Esophagus mucosa (tissue), 1 donor: ENCODE measurements around the gene B4GALT4. TPM values are rescaled to one million over a fixed set of nuclear protein-coding genes. Genes with fewer than 3 reads are reported as not detected.
A peak's percentile ranks its signal among the peaks of the same experiment; 100 is the strongest.
"Not testable (repeated sequence)": the region's sequence is repeated elsewhere in the genome, so short reads cannot be mapped to it uniquely, and the experiment has no call there.

Source experiments
- ATAC-seq: fragments of 200-7000 bp; cut with Tn5 transposase; one replicate; pipeline ENCODE4 v1.9.1; 2020
- total RNA-seq: library from RNA; stranded (reverse); gene quantifications from one replicate; pipeline ENCODE4 v1.2.4, GENCODE V29; 2023
- donor health status: DM: yes; HTN: yes; CAD: no.

The B4GALT4 gene
- total RNA-seq, 1 donor from 2014 or later: 15.8 TPM

DNA sequence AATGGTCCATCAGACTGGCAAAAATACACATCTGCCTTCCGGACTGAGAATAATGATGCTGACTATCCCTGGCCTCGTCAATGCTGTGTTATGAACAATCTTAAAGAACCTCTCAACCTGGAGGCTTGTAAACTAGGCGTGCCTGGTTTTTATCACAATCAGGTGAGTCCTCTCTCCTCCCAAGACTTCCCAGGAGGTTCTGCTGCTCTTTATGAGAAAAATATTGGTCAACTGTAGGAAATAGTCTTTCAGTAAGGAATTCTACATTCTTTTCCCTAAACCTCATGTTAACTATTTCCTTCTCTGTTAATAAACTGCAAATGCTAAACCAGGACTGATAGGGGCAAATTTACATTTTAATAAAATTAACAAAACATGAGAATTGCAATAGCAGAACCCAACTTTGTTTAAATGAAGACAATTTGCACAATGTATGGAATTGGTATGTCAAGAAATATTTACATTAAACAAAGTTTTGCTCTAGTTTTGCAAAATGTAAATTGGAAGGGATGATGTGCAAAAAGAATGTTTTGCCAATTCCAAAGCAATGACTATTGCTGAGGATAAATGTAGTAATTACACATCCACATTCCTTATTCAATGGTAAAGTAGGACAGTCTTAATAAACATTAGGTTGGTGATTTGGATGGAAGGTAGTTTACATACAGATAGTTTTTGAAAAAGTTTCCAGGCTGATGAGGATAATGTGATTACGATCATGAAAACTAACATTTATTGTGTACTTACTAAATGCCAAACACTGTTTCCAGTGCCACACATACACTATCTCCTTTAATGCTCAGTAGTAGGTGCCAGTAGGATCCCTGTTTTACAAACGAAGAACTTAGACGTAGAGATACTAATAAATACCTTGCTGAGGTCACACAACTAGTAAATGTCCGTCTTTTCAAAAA is 46.2 kb downstream of the B4GALT4 start:
- no peak for ATAC-seq

DNA sequence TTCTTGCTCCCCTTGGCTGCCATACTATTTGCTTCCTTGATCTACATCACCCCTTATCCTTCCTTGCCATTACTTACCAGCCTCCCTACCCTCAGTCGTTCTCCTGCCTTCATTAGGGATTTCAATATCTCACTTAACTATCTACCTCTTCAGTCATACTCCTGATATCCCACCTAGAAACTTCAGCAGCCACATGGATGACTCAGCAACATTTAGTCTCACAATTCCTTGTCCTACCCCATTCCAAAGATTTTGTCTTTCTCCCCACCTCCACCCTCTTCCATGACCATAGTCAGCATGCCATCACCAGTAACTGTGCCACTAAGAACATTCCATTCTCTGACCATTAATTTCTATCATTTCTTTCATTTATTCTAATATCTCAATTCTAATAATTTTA is 48.9 kb downstream of the B4GALT4 start:
- ATAC-seq: no peak

DNA sequence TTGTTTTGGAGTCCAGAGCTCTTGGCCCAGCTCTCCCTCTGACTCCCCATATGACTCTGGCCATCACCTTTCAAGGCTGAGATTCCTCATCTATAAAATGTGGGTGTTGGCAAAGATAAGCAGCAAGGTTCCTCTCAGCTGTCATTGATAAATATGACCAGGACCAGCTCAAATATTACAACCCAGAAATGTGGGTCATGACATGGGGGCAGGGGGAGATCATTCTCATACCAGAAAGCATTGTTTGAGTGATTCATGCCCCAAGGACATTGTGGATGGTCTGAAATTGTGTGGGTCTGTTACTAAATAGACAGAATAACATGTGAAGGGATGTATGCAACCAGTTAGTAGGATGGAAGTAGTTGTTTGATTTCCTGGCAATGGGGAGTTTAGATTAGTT is 53.4 kb downstream of the B4GALT4 start:
- ATAC-seq: no peak

DNA sequence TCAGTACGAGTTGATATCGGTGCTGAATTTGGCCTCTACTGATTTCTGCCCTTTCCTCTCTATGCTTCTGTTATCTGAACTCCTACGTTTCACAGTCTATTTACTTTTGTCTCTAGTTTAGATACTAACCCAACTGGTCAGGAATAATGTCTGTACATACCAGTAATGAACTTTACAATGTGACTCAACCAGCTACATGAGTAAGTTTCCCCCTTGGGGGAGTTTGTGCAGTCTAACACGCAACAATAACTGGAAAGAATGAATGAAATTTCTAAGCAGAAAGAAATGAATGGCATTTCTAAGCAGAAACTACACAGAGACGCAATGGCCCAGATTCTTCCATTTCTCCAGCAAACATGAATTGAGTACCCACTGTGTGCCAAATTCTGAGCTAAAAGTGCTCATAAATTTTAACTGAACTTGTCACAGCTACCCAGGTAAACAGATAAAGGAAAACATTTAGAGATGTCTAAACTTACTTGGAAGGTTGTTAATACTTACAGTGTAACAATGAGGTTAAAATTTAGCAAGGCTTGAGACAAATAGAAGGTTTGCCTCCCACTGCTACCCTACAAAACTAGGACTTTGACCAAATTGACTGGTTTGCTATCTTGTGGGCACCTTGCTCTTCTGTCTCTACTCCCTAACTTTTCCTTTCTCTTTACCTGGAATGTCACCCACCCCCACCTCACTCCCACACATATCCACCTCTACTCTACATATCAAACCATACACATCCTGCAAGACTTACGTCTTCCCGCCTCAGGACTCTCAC is 55.7 kb downstream of the B4GALT4 start:
- ATAC-seq: peak; percentile 80

DNA sequence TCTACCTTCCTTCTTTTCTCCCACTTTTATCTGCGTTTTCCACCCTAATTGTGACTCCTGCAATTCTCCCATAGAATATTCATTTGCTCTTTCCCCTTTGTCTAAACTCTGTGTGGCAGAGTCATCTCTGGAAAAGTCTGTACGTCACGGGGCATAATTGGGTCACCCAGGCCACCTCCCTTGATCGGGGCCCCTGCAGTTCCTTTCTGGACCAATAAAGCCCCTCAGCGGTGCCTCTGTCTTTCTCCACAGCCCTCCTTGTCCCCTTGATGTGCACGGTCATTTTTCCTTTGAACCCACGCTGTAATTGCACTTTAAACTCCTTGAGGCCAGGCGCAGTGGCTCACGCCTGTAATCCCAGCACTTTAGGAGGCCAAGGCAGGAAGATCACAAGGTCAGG is 56.6 kb downstream of the B4GALT4 start:
- no peak for ATAC-seq

DNA sequence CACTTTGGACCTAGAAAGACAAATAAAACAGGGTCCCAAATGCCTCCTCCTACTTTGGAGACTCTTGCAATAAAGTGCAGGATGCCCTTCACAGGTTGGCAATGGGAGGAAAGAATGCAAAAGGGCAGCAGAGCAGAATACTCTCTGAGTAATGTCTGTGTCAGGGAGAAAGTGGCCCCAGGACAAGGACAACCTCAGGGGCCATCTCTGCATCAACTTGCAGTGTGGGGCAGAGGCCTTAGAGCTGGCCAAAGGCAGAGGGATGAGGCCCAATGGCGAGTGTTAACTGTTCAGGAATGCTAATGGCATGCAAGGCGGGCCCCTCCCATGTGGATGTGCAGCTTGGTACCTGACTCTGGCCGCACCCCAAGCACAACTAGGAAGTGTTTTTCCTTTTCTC is 58.9 kb downstream of the B4GALT4 start:
- ATAC-seq: peak; percentile 87

DNA sequence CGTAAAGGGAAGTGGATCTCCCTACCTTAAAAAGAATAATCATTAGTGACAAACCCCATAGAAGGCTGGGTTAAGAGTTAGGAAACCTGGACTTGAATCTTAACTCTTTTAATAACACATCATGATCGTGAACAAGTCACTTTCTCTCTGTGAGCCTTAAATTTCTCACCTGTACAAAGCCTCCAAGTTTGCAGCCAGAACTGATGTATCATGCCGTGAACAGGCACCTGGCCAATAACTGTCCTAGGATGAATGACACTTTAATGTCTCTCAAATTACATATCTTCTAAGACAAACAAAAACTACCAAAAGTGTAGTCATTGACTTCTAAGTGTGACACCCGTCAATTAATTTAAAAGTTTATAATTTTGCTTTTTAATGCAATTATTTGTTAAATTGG is 63.4 kb downstream of the B4GALT4 start:
- peak; percentile 34 for ATAC-seq

DNA sequence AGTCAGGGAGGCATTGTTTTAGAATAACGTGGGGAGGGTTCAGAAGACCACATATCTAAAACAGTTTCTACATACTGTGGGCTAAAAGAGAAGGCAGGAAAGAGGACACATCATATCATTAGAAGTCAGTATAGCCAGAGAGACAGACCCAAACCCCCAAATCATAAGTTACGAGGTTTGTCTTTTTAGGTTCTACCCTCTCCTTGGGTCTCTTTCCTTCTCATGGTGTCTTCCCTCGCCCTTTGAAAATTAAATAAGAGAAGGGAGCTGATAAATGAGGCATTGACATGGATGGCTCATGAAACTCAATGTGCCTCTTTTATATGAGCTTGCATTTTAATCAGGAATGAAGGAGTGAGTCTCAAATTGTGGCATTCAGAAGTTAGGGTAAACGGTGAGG is 63.9 kb downstream of the B4GALT4 start:
- no peak for ATAC-seq

DNA sequence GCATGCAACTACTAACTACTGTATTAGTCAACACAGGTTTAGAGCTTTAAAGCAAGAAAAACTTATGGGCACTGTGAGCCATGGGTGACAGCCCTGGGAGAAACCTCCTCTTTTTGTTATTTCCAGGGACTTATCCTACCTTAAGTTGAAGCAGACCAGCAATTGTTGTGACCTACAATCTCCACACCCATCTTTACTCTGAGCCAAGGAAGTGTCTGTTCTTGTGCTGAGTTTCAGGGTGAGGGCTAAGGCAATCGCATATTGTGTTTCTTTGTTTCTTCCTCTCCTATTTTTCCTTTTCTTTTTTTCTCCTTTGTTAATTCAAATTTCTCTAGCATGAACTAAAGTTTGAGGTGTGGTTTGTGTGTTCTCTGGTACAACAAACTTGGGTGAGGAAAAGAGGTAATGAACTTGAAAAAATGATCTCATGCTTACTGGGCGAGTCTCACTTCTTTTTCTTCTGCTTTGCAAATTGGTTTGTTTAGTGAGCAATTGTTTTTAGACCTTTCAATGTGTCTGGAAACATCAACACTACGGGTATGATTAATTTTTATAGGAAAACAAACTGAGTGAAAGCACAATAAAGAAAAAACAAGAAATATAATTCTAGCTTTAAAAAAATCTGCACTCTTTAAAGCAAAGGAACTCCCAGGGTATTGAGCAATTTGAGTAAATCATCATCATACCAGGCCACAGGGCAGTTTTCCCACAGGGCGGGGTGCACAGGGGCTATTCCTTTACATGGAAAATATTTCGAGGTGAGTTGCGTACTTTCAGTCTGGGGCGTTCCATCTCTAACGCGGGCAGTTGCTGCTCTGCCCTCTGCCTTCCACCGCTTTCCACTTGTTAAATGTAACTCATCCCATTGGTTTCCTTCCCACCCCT is 64.6 kb downstream of the B4GALT4 start:
- ATAC-seq: peak; percentile 86

DNA sequence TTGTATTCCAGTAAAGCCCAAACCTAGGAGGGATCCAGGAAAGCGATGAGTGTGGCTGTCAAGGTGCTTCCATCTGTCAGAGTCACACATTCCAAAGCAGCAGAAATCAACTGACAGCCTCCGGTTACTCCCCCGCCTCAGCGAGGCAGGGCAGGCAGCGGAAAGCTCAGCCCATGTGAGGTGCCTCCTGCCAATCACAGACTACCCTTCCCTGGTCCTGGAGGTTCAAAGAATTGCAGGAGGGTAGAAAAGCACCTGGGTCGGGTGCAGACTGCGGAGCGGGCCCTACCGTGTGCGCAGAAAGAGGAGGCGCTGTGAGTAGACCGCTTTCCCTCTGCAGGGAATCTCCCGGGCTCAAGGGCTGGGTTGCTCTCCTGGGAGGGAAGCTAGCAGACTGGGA is 67.4 kb downstream of the B4GALT4 start, which contains the start of gene UPK1B:
Gene UPK1B, plus strand, starts transcription at position 274 of the 400 bp plus-strand sequence. CDS start 13,144 bp downstream, outside the sequence.
- no peak for ATAC-seq

DNA sequence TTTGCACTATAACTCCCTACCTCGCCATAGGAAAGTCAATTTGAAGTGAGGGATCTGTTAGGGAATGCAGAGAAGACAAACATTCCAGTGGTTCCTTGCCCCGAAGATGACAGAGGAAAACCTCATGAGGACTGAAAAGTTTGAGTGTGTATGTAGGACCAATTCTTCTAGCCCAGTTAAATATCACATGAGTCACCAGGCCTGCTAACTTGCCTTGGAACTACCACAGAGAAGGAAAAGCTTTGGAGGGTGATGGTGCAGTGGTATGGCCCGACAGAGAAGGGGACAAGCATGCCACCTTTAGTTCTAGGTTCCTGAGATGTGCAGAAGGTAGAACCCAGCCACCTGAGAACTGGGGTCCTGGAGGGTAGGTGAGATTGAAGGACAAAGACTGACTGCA is 69.9 kb downstream of the B4GALT4 start:
- no peak for ATAC-seq

DNA sequence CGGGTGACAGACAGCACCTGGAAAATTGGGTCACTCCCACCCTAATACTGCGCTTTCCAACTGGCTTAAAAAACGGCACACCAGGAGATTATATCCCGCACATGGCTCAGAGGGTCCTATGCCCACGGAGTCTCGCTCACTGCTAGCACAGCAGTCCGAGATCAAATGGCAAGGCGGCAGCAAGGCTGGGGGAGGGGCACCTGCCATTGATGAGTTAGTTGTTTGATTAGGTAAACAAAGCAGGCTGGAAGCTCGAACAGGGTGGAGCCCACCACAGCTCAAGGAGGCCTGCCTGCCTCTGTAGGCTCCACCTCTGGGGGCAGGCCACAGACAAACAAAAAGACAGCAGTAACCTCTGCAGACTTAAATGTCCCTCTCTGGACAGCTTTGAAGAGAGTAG is 75.9 kb downstream of the B4GALT4 start:
- ATAC-seq: not testable (repeated sequence)

Other genes starting within 250 kb of the B4GALT4 start
- 0.32 TPM for gene IGSF11, start 206.0 kb downstream of the B4GALT4 start, total RNA-seq
- not detected for gene TEX55, start 94.7 kb downstream of the B4GALT4 start, total RNA-seq
- 0.96 TPM for gene UPK1B, start 67.3 kb downstream of the B4GALT4 start, total RNA-seq
- 4.3 TPM for gene ARHGAP31, start 53.5 kb upstream of the B4GALT4 start, total RNA-seq
- 13.1 TPM for gene TMEM39A, start 222.7 kb upstream of the B4GALT4 start, total RNA-seq
- 9.0 TPM for gene POGLUT1, start 228.1 kb upstream of the B4GALT4 start, total RNA-seq